ENCODE data around the gene RAD51B.
"Not testable (repeated sequence)": the region's sequence is repeated elsewhere in the genome, so short reads cannot be mapped to it uniquely, and the experiment has no call there.

RAD51B gene

GRCh38 chr14:68094158-68094557 is 274.6 kb downstream of the RAD51B start:
- H3K27ac ChIP-seq, result no peak overlapping the region
- in situ Hi-C loops (cut with HindIII; ENCODE audit: low pct_ligation_motif_present, low sequenced_read_pairs), result no loop called here
- TF ChIP-seq, protein P1, sequence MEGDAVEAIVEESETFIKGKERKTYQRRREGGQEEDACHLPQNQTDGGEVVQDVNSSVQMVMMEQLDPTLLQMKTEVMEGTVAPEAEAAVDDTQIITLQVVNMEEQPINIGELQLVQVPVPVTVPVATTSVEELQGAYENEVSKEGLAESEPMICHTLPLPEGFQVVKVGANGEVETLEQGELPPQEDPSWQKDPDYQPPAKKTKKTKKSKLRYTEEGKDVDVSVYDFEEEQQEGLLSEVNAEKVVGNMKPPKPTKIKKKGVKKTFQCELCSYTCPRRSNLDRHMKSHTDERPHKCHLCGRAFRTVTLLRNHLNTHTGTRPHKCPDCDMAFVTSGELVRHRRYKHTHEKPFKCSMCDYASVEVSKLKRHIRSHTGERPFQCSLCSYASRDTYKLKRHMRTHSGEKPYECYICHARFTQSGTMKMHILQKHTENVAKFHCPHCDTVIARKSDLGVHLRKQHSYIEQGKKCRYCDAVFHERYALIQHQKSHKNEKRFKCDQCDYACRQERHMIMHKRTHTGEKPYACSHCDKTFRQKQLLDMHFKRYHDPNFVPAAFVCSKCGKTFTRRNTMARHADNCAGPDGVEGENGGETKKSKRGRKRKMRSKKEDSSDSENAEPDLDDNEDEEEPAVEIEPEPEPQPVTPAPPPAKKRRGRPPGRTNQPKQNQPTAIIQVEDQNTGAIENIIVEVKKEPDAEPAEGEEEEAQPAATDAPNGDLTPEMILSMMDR (IDR thresholded peaks at IDR 0.05; ENCODE audit: low read depth, low read length, missing control alignments), result no peak
- no peaks in the 10 kb centered on the region for H3K36me3 ChIP-seq (replicated peaks)
- H3K27me3 ChIP-seq (replicated peaks), result no peaks in the 10 kb centered on the region
- H3K4me3 ChIP-seq (ENCODE audit: low read depth, low read length), result no peak overlapping the region
- DNase-seq, result no peak

DNA sequence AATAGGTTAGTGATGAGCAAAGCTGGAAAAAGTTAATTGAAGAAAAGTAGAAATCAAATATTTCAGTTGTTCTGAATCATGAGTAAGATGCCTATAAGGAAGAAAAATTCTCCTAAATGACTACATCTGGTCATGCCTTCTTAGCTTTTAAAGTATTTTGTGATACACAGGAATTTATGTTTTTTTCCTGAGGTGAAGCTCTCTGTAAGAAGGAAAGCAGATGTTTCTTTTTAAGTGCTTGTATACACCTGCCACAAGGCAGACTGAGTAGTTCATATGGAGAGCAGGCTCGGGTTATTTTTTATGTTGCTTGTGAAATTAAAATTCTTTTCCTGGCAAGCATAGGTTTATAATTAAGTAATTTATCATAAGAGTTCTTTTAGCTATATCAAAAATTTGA is 275.2 kb downstream of the RAD51B start:
- no peak overlapping the region for H3K4me3 ChIP-seq (ENCODE audit: low read depth, low read length)
- no peak overlapping the region for H3K27ac ChIP-seq
- in situ Hi-C loops (cut with HindIII; ENCODE audit: low pct_ligation_motif_present, low sequenced_read_pairs), result no loop called here
- TF ChIP-seq, protein P1 (IDR thresholded peaks at IDR 0.05; ENCODE audit: low read depth, low read length, missing control alignments), result no peak
- no peak for DNase-seq
- no peaks in the 10 kb centered on the region for H3K27me3 ChIP-seq (replicated peaks)
- no peaks in the 10 kb centered on the region for H3K36me3 ChIP-seq (replicated peaks)

GRCh38 chr14:68097727-68098126 is 278.1 kb downstream of the RAD51B start:
- no peaks in the 10 kb centered on the region for H3K36me3 ChIP-seq (replicated peaks)
- DNase-seq, result no peak
- H3K4me3 ChIP-seq (ENCODE audit: low read depth, low read length), result no peak overlapping the region
- H3K27ac ChIP-seq, result no peak overlapping the region
- in situ Hi-C loops (cut with HindIII; ENCODE audit: low pct_ligation_motif_present, low sequenced_read_pairs), result no loop called here
- H3K27me3 ChIP-seq (replicated peaks), result no peaks in the 10 kb centered on the region
- TF ChIP-seq, protein P1 (IDR thresholded peaks at IDR 0.05; ENCODE audit: low read depth, low read length, missing control alignments), result no peak

- H3K36me3 ChIP-seq (replicated peaks), result no peaks in the 10 kb centered on the region
- H3K4me3 ChIP-seq (ENCODE audit: low read depth, low read length), result no peak overlapping the region
- H3K27ac ChIP-seq, result no peak overlapping the region
- TF ChIP-seq, protein P1 (IDR thresholded peaks at IDR 0.05; ENCODE audit: low read depth, low read length, missing control alignments), result no peak
- in situ Hi-C loops (cut with HindIII; ENCODE audit: low pct_ligation_motif_present, low sequenced_read_pairs), result no loop called here
- no peaks in the 10 kb centered on the region for H3K27me3 ChIP-seq (replicated peaks)
- no peak for DNase-seq
Observed at GRCh38 chr14:68098834-68099233, 279.3 kb downstream of the RAD51B start.

GRCh38 chr14:68099495-68100045 is 280.0 kb downstream of the RAD51B start:
- no peaks in the 10 kb centered on the region for H3K27me3 ChIP-seq (replicated peaks)
- no peak overlapping the region for H3K4me3 ChIP-seq (ENCODE audit: low read depth, low read length)
- TF ChIP-seq, protein P1 (IDR thresholded peaks at IDR 0.05; ENCODE audit: low read depth, low read length, missing control alignments), result no peak
- no peaks in the 10 kb centered on the region for H3K36me3 ChIP-seq (replicated peaks)
- DNase-seq, result no peak
- H3K27ac ChIP-seq, result no peak overlapping the region
- in situ Hi-C loops (cut with HindIII; ENCODE audit: low pct_ligation_motif_present, low sequenced_read_pairs), result no loop called here

DNA sequence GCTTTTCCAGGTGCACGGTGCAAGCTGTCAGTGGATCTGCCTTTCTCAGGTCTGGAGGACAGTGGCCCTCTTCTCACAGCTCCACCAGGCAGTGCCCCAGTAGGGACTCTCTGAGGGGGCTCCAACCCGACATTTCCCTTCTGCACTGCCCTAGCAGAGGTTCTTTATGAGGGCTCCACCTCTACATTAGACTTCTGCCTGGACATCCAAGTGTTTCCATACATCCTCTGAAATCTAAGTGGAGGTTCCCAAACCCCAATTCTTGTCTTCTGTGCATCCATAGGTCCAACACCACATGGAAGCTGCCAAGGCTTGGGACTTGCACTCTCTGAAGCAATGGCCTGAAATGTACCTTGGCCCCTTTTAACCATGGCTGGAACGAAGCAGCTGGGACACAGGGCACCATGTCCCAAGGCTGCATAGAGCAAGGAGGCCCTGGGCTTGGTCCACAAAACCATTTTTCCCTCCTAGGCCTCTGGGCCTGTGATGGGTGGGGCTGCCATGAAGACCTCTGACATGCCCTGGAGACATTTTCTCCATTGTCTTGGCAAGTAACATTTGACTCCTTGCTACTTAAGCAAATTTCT is 282.2 kb downstream of the RAD51B start:
- H3K4me3 ChIP-seq (ENCODE audit: low read depth, low read length); DNase-seq; H3K27me3 ChIP-seq (replicated peaks); in situ Hi-C loops (cut with HindIII; ENCODE audit: low pct_ligation_motif_present, low sequenced_read_pairs); H3K36me3 ChIP-seq (replicated peaks); H3K27ac ChIP-seq: not testable (repeated sequence)
